GM12872 (cell line): Measurements from ENCODE around the gene FBXW8.

Source experiments
- CTCF ChIP-seq: IDR thresholded peaks from 3 replicates; pipeline ENCODE4 v1.5.1; 2011; ENCODE audit warnings: low read depth, mild to moderate bottlenecking, low read length, moderate library complexity; ENCODE audit not compliant: insufficient read depth

FBXW8 gene

DNA sequence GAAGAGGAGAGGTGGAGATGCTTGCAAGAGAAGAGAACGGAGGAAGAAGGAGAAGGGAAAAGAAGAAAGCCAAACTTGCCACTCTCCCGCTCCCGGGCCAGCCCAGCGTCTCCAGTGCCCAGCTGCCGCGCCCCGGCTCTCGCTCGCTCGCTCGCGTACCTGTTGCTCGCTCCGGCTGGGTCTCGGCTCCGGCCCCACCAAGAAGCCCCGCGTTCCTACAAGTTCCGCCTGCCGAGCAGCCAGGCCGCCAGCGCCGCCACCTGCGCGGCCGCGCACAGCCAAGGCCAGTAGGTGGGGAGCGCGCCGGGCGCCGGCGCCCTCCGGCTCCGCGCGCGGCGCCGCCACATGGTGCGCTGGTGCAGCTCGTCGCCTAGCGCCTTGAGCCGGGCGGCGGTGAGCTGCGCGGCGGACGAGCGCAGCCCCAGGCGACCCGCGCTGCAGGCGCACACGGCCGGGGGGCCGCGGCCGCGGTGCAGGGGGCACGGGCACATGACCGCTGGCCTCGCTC lies 29.9 kb upstream of the FBXW8 start:
- TF ChIP-seq CTCF, result no peak; the same call in 2 of the 3 replicates

GRCh38 chr12:116881325-116881876 lies 29.3 kb upstream of the FBXW8 start, which contains the start of gene HRK:
TSS of gene HRK (minus strand) at chr12:116881441. CDS start at chr12:116881307, 134 bp downstream.
- no peak for TF ChIP-seq CTCF

GRCh38 chr12:116881877-116882507 lies 28.8 kb upstream of the FBXW8 start:
- no peak for TF ChIP-seq CTCF

DNA sequence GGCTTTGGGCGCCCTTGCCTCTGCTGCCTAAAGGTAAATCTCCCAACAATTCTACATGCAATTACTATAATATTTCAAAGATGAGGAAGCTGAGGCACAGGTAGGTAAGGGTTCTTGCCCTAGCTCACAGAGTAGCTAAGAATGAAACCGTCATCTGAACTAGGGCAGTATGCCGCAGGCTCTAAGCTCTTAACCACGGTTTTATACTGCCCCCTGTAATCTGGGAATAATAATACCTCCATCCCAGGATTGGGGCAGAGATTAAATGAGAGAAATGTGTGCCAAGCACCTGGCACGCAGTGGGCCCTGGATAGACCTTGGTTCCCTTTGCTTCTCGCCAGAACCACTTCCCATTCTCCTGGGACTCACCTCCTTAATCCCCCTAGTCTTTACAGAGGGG lies 28.0 kb upstream of the FBXW8 start:
- no peak for TF ChIP-seq CTCF

DNA sequence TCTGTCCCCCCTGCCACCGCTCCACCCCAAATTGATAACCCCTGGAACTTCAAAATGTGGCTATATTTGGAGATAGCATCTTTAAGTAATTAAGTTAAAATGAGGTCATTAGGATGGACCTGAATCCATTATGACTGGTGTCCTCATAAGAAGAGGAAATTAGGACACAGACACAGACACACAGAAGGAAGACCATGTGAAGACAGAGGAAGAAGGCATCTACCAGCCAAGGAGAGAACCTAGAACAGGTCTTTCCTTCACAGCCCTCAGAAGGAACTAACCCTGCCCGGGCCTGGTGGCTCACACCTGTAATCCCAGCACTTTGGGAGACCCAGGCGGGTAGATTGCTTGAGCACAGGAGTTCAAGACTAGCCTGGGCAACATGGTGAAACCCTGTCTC lies 25.9 kb upstream of the FBXW8 start:
- TF ChIP-seq CTCF, result no peak

DNA sequence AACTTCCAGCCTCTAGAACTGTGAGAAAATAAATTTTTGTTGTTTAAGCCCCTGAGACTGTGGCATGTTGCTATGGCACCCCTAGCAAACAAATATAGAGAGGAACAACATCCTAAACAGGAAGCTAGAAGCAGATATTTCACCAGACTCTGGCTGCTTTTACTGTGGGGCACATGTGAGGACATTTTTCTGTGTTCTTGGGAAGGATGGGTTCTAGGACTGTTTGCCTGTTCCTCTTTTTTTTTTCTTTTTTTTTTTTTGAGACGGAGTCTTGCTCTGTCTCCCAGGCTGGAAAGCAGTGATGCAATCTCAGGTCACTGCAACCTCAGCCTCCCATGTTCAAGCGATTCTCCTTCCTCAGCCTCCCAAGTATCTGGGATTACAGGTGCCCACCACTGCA lies 25.3 kb upstream of the FBXW8 start:
- no peak for TF ChIP-seq CTCF

GRCh38 chr12:116887244-116887643 lies 23.5 kb upstream of the FBXW8 start:
- TF ChIP-seq CTCF, result no peak
